ENCODE data around the gene TMEM205. TPM values are rescaled to one million over a fixed set of nuclear protein-coding genes. Genes with fewer than 3 reads are reported as not detected.

The TMEM205 gene
- total and polyA plus RNA-seq, 2 experiments from 2014 or later = 123 to 293 TPM

GRCh38 chr19:11380653-11381537 is 34.8 kb upstream of the TMEM205 start:
- H3K36me3 Mint-ChIP-seq (ENCODE audit: low read depth) = peaks cover 9% of the 10 kb centered on the region; the same call in 2 of the 3 replicates
- TF ChIP-seq REST (IDR thresholded peaks at IDR 0.05; ENCODE audit: unreplicated experiment) (peak; percentile 30), POLR2AphosphoS5 (IDR thresholded peaks at IDR 0.05; ENCODE audit: low read depth) (peak; percentile 84), CREB1 (CRISPR knock-in tag; IDR thresholded peaks at IDR 0.05; ENCODE audit: low read depth) (peak; percentile 89), ZNF462 (CRISPR knock-in tag; IDR thresholded peaks at IDR 0.05) (no peak), STAT1 (IDR thresholded peaks at IDR 0.05; ENCODE audit: unreplicated experiment) (no peak), ZNF331 (CRISPR knock-in tag; IDR thresholded peaks at IDR 0.05; ENCODE audit: low read depth) (no peak), CTCF (conservative IDR thresholded peaks at IDR 0.05; ENCODE audit: low read depth in 2 of 2) (peak; percentile 60 to 74), EZH2 (IDR thresholded peaks at IDR 0.05; ENCODE audit: low read depth, unreplicated experiment) (no peak), NANOG (IDR thresholded peaks at IDR 0.05; ENCODE audit: borderline replicate concordance) (no peak), JUNB (IDR thresholded peaks at IDR 0.05; ENCODE audit: unreplicated experiment) (no peak), ETS1 (IDR thresholded peaks at IDR 0.05) (peak; percentile 12; the same call in 1 of the 2 replicates), EZH2phosphoT487 (IDR thresholded peaks at IDR 0.05; ENCODE audit: unreplicated experiment) (no peak), ZNF114 (CRISPR knock-in tag; IDR thresholded peaks at IDR 0.05) (no peak)
- H3K79me2 ChIP-seq (replicated peaks; ENCODE audit: insufficient read depth) = peaks cover 7% of the 10 kb centered on the region; the same call in 1 of the 2 replicates
- peak overlapping the region; percentile 96 for H3K27ac ChIP-seq (ENCODE audit: low read depth)
- H3K36me3 ChIP-seq (ENCODE audit: insufficient read depth) = no peaks in the 10 kb centered on the region
- H4K20me1 ChIP-seq (replicated peaks; ENCODE audit: insufficient read depth) = no peaks in the 10 kb centered on the region
- peaks cover 3% of the 10 kb centered on the region; the same call in 1 of the 3 replicates for H3K9me3 Mint-ChIP-seq
- H2AFZ ChIP-seq = peak overlapping the region; percentile 74
- DNase-seq (ENCODE audit: low spot score) (peak; percentile 100), ATAC-seq (peak; percentile 68)
- peak overlapping the region; percentile 58 for H3K4me3 ChIP-seq
- H3K9me2 ChIP-seq (ENCODE audit: insufficient read depth) = no peaks in the 10 kb centered on the region
- peaks cover 25% of the 10 kb centered on the region for H3K4me1 Mint-ChIP-seq
- peak overlapping the region; percentile 94 for H3K4me3 Mint-ChIP-seq
- peaks cover 19% of the 10 kb centered on the region for H3F3A ChIP-seq (replicated peaks; ENCODE audit: low read depth)
- peak overlapping the region; percentile 92 for H3K4me2 ChIP-seq
- H3K27me3 Mint-ChIP-seq (ENCODE audit: insufficient read depth, low read depth, poor library complexity) = peaks cover 13% of the 10 kb centered on the region
- H3K4me1 ChIP-seq (ENCODE audit: insufficient read depth) = peaks cover 6% of the 10 kb centered on the region
- H3K27me3 ChIP-seq (ENCODE audit: insufficient read depth) = no peaks in the 10 kb centered on the region
- peak overlapping the region; percentile 99 for H3K27ac Mint-ChIP-seq

All from GM23338 (cell line).